GM12872 (cell line): ENCODE data around the gene SMIM5.

Source experiments
- TF ChIP-seq, protein P1 (sequence below): IDR thresholded peaks from 3 replicates; pipeline ENCODE4 v1.5.1; 2011; ENCODE audit warnings: low read depth, mild to moderate bottlenecking, low read length, moderate library complexity; ENCODE audit not compliant: insufficient read depth

The SMIM5 gene

GRCh38 chr17:75632863-75633485, at the start of gene SMIM5:
TSS of gene SMIM5 (plus strand) at chr17:75633434. CDS start at chr17:75640202, 6,768 bp downstream.
- TF ChIP-seq, protein P1, sequence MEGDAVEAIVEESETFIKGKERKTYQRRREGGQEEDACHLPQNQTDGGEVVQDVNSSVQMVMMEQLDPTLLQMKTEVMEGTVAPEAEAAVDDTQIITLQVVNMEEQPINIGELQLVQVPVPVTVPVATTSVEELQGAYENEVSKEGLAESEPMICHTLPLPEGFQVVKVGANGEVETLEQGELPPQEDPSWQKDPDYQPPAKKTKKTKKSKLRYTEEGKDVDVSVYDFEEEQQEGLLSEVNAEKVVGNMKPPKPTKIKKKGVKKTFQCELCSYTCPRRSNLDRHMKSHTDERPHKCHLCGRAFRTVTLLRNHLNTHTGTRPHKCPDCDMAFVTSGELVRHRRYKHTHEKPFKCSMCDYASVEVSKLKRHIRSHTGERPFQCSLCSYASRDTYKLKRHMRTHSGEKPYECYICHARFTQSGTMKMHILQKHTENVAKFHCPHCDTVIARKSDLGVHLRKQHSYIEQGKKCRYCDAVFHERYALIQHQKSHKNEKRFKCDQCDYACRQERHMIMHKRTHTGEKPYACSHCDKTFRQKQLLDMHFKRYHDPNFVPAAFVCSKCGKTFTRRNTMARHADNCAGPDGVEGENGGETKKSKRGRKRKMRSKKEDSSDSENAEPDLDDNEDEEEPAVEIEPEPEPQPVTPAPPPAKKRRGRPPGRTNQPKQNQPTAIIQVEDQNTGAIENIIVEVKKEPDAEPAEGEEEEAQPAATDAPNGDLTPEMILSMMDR = peak; percentile 97

- TF ChIP-seq, protein P1 = no peak
Measured at GRCh38 chr17:75584849-75585175, 48.4 kb upstream of the SMIM5 start.

DNA sequence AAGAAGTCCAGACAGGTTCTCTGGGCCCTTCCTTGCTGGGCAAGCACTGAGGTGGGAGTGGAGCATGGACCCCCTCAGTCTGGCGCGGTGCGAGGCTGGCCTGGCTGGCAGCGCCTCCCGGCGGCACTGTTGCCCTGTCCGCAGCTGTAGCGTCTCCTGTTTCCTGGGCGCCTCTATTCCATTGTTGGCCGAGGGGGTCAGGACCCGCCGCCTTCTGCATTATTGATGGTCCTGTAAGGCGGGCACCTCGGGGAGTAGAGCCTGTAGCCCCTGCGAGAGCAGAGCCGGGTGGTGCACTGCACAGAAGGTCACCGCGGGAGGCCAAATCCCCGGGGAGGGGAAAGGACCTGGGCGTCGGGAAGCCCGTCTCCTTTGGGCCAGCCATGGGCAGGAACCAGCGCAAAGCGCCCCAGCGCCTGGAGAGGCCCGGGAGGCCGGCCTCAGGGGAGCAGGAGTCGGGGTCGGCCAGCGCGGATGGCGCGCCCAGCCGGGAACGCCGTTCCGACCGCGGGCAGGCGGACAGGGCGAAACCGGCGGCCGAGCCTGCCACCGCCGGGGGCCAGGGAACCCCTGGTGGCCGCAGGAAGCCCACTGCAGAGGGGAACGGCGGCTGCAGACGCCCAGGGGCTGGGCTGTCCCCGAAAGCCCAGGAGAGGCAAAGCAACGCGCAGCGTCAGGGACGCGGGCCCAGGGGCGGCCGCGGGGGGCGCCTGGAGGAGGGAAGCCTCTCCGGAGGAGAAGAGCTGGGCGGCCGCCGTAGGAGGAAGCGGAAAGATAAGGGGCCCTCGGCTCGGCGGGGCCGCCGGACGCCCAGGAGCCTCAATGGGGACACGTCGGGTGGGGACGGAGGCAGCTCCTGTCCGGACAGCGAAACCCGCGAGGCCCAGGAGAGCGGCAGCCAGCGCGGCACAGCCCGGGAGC, 45.3 kb upstream of the SMIM5 start, which contains the start of gene MYO15B:
Gene MYO15B (plus strand): TSS at position 126 of the 921 bp plus-strand sequence. CDS start 258 bp downstream, at position 384.
- TF ChIP-seq, protein P1 = peak; percentile 28; the same call in 1 of the 3 replicates

DNA sequence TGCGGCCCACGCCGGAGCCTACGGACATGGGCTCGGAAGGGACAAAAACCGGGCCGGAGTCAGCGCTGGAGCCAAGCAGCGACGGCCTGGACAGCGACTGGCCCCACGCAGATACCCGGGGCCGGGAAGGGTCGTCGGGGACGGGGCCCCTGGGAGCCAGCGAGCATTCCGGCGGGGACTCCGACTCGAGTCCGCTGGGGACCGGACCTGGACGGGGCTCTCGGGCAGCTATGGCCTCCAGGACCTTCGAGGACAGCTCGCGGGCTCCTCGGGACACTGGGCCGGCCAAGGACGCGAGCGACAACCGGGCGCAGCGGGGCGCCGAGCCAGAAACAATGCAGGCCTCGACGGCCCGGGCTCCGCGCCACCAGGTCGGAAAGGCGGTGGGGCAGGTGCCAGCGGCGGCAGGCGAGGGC, 44.6 kb upstream of the SMIM5 start:
- TF ChIP-seq, protein P1 = no peak

DNA sequence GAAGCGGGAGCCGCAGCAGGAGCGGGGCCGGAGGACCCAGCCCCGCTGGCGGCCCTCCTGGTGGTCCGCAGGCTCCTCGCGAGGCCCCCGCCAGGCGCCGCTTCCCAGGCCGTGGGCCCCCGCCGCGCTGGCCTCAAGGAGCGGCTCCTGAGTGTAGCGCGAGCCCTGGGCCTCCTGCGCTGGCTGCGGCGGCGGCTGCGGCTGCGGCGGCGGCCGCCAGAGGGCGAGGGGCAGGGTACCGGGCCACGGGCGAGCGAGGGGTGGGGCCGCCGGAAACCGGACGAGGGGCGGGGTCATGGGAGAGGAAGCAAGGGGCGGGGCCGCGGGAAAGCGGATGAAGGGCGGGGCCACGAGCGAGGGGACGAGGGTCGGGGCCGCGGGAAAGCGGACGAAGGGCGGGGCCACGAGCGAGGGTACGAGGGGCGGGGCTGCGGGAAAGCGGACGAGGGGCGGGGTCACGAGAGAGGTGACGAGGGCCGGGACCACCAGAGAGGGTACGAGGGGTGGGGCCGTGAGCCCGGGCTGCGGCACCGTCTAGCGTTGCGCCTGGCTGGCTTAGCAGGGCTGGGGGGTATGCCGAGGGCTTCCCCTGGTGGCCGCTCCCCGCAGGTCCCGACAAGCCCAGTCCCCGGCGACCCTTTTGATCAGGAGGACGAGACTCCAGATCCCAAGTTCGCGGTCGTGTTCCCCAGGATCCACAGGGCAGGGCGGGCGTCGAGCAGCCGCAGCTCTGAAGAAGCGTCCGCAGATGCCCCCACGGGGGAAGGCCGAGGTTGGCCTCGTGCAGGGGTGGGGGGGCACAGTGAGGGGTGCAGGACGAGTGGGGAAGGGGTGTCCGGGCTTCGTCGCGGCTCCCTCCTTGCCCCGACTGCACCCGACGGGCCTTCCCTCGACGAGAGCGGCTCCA, 44.0 kb upstream of the SMIM5 start:
- TF ChIP-seq, protein P1 = peak; percentile 44; the same call in 1 of the 3 replicates

DNA sequence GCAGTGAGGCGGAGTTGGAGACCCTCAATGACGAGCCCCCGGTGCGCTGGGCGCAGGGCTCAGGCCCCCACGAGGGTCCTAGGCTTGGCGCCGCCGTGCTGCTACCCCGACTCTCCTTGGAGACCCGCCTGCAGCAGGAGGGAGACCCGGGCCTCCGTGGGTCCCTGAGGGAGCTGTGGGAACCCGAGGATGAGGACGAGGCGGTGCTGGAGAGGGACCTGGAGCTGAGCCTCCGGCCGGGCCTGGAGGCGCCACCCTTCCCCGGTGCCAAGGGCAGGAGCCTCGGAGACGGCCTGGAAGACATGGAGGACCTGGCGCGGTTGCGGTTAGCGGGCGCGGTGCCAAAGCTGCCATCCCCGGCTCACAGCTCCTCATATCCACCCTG, 43.3 kb upstream of the SMIM5 start:
- TF ChIP-seq, protein P1 = no peak
